ENCODE measurements around the gene DIDO1. TPM values are rescaled to one million over a fixed set of nuclear protein-coding genes. Genes with fewer than 3 reads are reported as not detected.

The DIDO1 gene
- total RNA-seq, 1 donor from 2014 or later = 71.2 TPM

GRCh38 chr20:62886709-62887058, 39.6 kb downstream of the DIDO1 start:
- Mint-ChIP-seq H3K36me3 (ENCODE audit: insufficient read depth) (peaks cover 20% of the 10 kb centered on the region), H3K27ac (peak overlapping the region; percentile 11), H3K4me1 (ENCODE audit: low read depth) (no peaks in the 10 kb centered on the region), H3K4me3 (ENCODE audit: low read depth) (no peak overlapping the region), H3K9me3 (ENCODE audit: low read depth) (no peaks in the 10 kb centered on the region), H3K27me3 (no peaks in the 10 kb centered on the region)
- no peak for TF ChIP-seq CTCF (IDR thresholded peaks at IDR 0.05; ENCODE audit: unreplicated experiment)
- DNase-seq (ENCODE audit: low spot score, unreplicated experiment) = no peak

- no peak for TF ChIP-seq CTCF (IDR thresholded peaks at IDR 0.05; ENCODE audit: unreplicated experiment)
- Mint-ChIP-seq H3K36me3 (ENCODE audit: insufficient read depth) (peaks cover 19% of the 10 kb centered on the region), H3K9me3 (ENCODE audit: low read depth) (no peaks in the 10 kb centered on the region), H3K4me3 (ENCODE audit: low read depth) (no peak overlapping the region), H3K27ac (peak overlapping the region; percentile 11), H3K4me1 (ENCODE audit: low read depth) (no peaks in the 10 kb centered on the region), H3K27me3 (no peaks in the 10 kb centered on the region)
- DNase-seq (ENCODE audit: low spot score, unreplicated experiment) = no peak
These were observed 40.2 kb downstream of the DIDO1 start for GRCh38 chr20:62885896-62886708.

GRCh38 chr20:62885046-62885895, 41.0 kb downstream of the DIDO1 start:
- Mint-ChIP-seq H3K27me3 (no peaks in the 10 kb centered on the region), H3K27ac (no peak overlapping the region), H3K4me3 (ENCODE audit: low read depth) (no peak overlapping the region), H3K9me3 (ENCODE audit: low read depth) (no peaks in the 10 kb centered on the region), H3K4me1 (ENCODE audit: low read depth) (no peaks in the 10 kb centered on the region), H3K36me3 (ENCODE audit: insufficient read depth) (peaks cover 16% of the 10 kb centered on the region)
- no peak for DNase-seq (ENCODE audit: low spot score, unreplicated experiment)
- TF ChIP-seq CTCF (IDR thresholded peaks at IDR 0.05; ENCODE audit: unreplicated experiment) = no peak

GRCh38 chr20:62884556-62884955, 41.7 kb downstream of the DIDO1 start:
- no peaks in the 10 kb centered on the region for H3K4me1 Mint-ChIP-seq (ENCODE audit: low read depth)
- no peak for DNase-seq (ENCODE audit: low spot score, unreplicated experiment)
- no peak overlapping the region for H3K27ac Mint-ChIP-seq
- H3K36me3 Mint-ChIP-seq (ENCODE audit: insufficient read depth) = peaks cover 16% of the 10 kb centered on the region
- H3K27me3 Mint-ChIP-seq = no peaks in the 10 kb centered on the region
- no peak for TF ChIP-seq CTCF (IDR thresholded peaks at IDR 0.05; ENCODE audit: unreplicated experiment)
- no peaks in the 10 kb centered on the region for H3K9me3 Mint-ChIP-seq (ENCODE audit: low read depth)
- no peak overlapping the region for H3K4me3 Mint-ChIP-seq (ENCODE audit: low read depth)

- Mint-ChIP-seq H3K27ac (peak overlapping the region; percentile 7), H3K4me3 (ENCODE audit: low read depth) (no peak overlapping the region), H3K27me3 (no peaks in the 10 kb centered on the region), H3K36me3 (ENCODE audit: insufficient read depth) (peaks cover 12% of the 10 kb centered on the region), H3K4me1 (ENCODE audit: low read depth) (no peaks in the 10 kb centered on the region), H3K9me3 (ENCODE audit: low read depth) (no peaks in the 10 kb centered on the region)
- no peak for DNase-seq (ENCODE audit: low spot score, unreplicated experiment)
- no peak for TF ChIP-seq CTCF (IDR thresholded peaks at IDR 0.05; ENCODE audit: unreplicated experiment)
These were observed 43.9 kb downstream of the DIDO1 start for GRCh38 chr20:62882426-62882825.

All from progenitor cell of endocrine pancreas (in vitro differentiated cells).